ENCODE results near the gene ZDHHC20. TPM values are rescaled to one million over a fixed set of nuclear protein-coding genes. Genes with fewer than 3 reads are reported as not detected.

The ZDHHC20 gene
- total and polyA plus RNA-seq, 10 of the 15 experiments (the other 5 are each of a cell fraction or from before 2014, with no cell fraction given) = 8.6 to 57.8 (median 41.7) TPM

DNA sequence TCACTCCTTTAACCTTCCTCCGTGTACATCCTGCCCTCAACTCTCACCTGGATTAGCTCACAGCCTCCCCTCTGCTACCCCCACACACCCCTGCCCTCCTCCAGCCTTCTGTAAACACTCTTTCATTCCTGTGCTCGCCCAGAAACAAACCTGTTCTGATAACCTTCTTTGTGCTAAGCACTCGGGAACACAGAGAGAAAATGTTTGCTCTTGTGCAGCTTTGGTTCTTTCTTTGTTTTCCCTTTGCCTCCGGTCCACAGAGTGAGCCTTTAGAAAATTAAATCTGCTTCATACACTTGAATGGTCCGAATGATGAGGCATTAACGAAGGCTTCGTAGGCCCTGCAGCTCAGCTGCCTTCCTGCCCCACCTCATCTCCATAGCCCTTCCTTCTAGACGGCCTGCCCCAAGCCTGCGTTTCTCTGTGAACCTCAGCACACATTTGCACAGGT lies 6.6 kb upstream of the ZDHHC20 start:
- CTCF ChIA-PET = interaction anchor here (3.2 kb wide), 1 partner anchor 11 kb away, joined by 17 read pairs; no protein-coding TSS in a partner anchor
- FAIRE-seq = no peak
- WGBS (ENCODE audit: insufficient coverage, insufficient replicate concordance, low lambda C conversion rate, missing lambda C conversion rate) = 50% methylated on average over 9 of the region's 9 CpGs

More for the DNA sequence above, 6.6 kb upstream of the ZDHHC20 start:
- RAD21 ChIA-PET (ENCODE audit: unreplicated experiment) = no interaction called here
- ATAC-seq (no peak), DNase-seq (ENCODE audit: low read depth, low spot score) (no peak)
- Histone ChIP-seq H3K79me2 (ENCODE audit: control insufficient read depth, insufficient read depth, low read length) (no peaks in the 10 kb centered on the region), H3K9me3 (replicated peaks; ENCODE audit: control insufficient read depth, insufficient read depth, low read length) (no peaks in the 10 kb centered on the region), H3K4me3 (no peak overlapping the region), H3K4me2 (ENCODE audit: control insufficient read depth, insufficient read depth) (no peak overlapping the region), H3K9ac (ENCODE audit: control insufficient read depth, insufficient read depth, low read length) (no peak overlapping the region), H3K27ac (ENCODE audit: control insufficient read depth, insufficient read depth) (no peak overlapping the region), H3K36me3 (ENCODE audit: control insufficient read depth in 2 of 2, insufficient read depth in 2 of 2, low read length in 1 of 2) (no peaks in the 10 kb centered on the region), H3K27me3 (replicated peaks in 1 of 2; ENCODE audit: control insufficient read depth in 2 of 2, insufficient read depth in 2 of 2, low read length in 1 of 2) (no peaks in the 10 kb centered on the region), H4K20me1 (ENCODE audit: control insufficient read depth, insufficient read depth) (no peaks in the 10 kb centered on the region), H3K4me1 (ENCODE audit: control insufficient read depth, insufficient read depth, low read length) (no peaks in the 10 kb centered on the region), H2AFZ (ENCODE audit: control insufficient read depth, low read depth, low read length) (no peak overlapping the region)
- POLR2A ChIA-PET = no interaction called here
- TF ChIP-seq, protein P1, sequence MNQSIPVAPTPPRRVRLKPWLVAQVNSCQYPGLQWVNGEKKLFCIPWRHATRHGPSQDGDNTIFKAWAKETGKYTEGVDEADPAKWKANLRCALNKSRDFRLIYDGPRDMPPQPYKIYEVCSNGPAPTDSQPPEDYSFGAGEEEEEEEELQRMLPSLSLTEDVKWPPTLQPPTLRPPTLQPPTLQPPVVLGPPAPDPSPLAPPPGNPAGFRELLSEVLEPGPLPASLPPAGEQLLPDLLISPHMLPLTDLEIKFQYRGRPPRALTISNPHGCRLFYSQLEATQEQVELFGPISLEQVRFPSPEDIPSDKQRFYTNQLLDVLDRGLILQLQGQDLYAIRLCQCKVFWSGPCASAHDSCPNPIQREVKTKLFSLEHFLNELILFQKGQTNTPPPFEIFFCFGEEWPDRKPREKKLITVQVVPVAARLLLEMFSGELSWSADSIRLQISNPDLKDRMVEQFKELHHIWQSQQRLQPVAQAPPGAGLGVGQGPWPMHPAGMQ (IDR thresholded peaks at IDR 0.05; ENCODE audit: borderline replicate concordance) = no peak
- TF ChIP-seq ZBTB40 (IDR thresholded peaks at IDR 0.05; ENCODE audit: borderline replicate concordance) = no peak
- TF ChIP-seq, protein P2, sequence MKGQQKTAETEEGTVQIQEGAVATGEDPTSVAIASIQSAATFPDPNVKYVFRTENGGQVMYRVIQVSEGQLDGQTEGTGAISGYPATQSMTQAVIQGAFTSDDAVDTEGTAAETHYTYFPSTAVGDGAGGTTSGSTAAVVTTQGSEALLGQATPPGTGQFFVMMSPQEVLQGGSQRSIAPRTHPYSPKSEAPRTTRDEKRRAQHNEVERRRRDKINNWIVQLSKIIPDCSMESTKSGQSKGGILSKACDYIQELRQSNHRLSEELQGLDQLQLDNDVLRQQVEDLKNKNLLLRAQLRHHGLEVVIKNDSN (IDR thresholded peaks at IDR 0.05; ENCODE audit: borderline replicate concordance, extremely low read length, insufficient read depth, low read depth, low read length) = no peak
- TF ChIP-seq RELA (IDR thresholded peaks at IDR 0.05; ENCODE audit: borderline replicate concordance, partially characterized antibody) = no peak
- TF ChIP-seq WRNIP1 (IDR thresholded peaks at IDR 0.05; ENCODE audit: borderline replicate concordance, low read depth, low read length) = no peak
- TF ChIP-seq ZNF217 (IDR thresholded peaks at IDR 0.05) = no peak
- TF ChIP-seq TBL1XR1 (IDR thresholded peaks at IDR 0.05; ENCODE audit: low read depth, low read length) = no peak
- no peak for TF ChIP-seq PBX3 (IDR thresholded peaks at IDR 0.05; ENCODE audit: insufficient replicate concordance, low read depth, low read length)
- intact Hi-C loops (cut with micrococcal nuclease; ENCODE audit: unreplicated experiment) (no loop called here), in situ Hi-C loops (cut with MboI) (no loop called here)
- SMC1A ChIA-PET (ENCODE audit: uncharacterized antibody, unreplicated experiment) = no interaction called here
- BruUV-seq (replicated peaks) = no TSS peak
